C1 segment of cervical spinal cord (tissue), 14 donors: ENCODE data around the gene SLFN12.
A peak's percentile ranks its signal among the peaks of the same experiment; 100 is the strongest.
"Not testable (repeated sequence)": the region's sequence is repeated elsewhere in the genome, so short reads cannot be mapped to it uniquely, and the experiment has no call there.

ENCODE experiments used
- DNase-seq, 14 donors: peaks; one replicate each; lab custom pipeline; 2025; lab: John Stamatoyannopoulos, UW

The SLFN12 gene

GRCh38 chr17:35432176-35433074, at the start of gene SLFN12:
Gene SLFN12, minus strand, starts transcription at chr17:35432500. Its CDS starts 9,472 bp downstream, at chr17:35423028.
- DNase-seq, result peak in 10 of 14 donors; percentile 4 to 45 (median 22)

- DNase-seq, result no peak
Measured at GRCh38 chr17:35479271-35479670, 47.0 kb upstream of the SLFN12 start.

GRCh38 chr17:35477248-35477647, 44.9 kb upstream of the SLFN12 start:
- no peak for DNase-seq

GRCh38 chr17:35476283-35476820, 44.1 kb upstream of the SLFN12 start:
- no peak for DNase-seq

DNA sequence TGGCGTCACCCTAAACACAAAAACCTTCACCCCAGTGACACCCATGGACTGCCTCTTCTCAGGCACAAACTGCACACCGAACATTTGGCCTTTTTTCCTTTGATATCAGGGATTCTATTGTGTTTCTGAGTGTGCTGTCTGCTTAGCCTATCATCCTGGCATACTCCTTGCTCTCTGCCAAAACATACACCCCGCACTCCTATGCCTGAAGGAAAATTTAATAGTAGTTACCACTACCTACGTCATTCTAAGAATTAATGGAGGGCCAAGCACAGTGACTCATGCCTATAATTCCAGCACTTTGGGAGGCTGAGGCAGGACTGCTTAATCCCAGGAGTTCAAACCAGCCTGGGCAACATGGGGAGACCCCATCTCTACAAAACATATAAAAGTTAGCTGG, 36.2 kb upstream of the SLFN12 start:
- DNase-seq, result no peak

- DNase-seq, result no peak
Measured at GRCh38 chr17:35467824-35468223, 35.5 kb upstream of the SLFN12 start.

GRCh38 chr17:35460354-35460851, 28.1 kb upstream of the SLFN12 start:
- DNase-seq, result no peak

GRCh38 chr17:35454035-35454434, 21.7 kb upstream of the SLFN12 start:
- not testable (repeated sequence) for DNase-seq

DNA sequence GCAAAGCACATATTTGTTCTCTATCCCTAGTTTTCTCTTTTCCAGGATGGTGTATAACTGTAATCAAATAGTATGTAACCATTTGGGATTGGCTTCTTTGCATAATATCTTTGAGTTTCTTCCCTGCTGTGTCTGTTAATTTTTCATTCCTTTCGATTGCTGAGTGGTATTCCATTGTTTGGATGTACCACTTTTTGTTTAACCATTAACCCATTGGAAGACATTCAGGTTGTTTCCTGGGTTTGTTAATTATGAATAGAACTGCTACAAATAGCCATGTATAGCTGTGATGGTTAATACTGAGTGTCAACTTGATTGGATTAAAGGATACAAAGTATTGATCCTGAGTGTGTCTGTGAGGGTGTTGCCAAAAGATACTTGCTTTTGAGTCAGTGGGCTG, 20.9 kb upstream of the SLFN12 start:
- DNase-seq, result no peak

- no peak for DNase-seq
Measured at GRCh38 chr17:35449371-35449931, 17.2 kb upstream of the SLFN12 start.

DNA sequence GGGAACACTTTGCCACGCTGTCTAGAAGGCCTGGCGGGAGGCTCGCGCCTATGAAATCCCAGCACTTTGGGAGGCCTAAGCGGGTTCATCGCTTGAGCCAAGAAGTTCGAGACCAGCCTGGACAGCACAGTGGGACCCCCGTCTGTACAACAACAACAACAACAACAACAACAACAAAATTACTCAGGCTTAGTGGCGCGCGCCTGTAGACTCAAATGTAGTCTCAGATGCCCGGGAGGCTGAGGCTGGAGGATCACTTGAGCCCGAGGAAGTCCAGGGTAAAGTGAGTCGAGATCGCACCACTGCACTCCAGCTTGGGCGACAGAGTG, 16.6 kb upstream of the SLFN12 start:
- DNase-seq, result no peak

GRCh38 chr17:35448214-35448898, 16.1 kb upstream of the SLFN12 start, which contains the start of gene SLFN13:
Gene SLFN13, minus strand, starts transcription at chr17:35448766. Its CDS starts 3,086 bp downstream, at chr17:35445680.
- peak in 6 of 14 donors; percentile 4 to 28 (median 8) for DNase-seq

DNA sequence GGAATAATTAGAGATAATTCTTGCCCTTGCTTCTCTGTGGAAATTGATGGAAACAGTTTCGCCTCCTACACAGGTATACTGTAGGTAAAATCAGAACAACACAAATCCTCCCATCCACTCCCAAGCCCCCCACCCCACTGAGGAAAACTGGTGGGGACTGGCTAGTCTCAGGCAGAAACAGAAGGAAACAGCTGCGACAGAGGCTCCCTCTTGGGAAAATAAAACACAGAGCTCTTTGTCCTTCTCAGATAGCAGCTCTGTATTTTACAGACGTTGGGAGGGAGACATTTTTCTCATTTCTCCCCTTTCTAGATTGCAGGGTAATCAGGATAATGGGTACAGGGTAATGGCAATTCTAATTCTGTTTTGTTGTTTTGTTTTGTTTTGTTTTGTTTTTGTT, 15.2 kb upstream of the SLFN12 start:
- DNase-seq, result no peak

- DNase-seq, result no peak
Measured at GRCh38 chr17:35438433-35438832, 6.1 kb upstream of the SLFN12 start.

- DNase-seq, result peak in 4 of 14 donors; percentile 3 to 38 (median 14)
Measured at GRCh38 chr17:35433075-35433894, 985 bp upstream of the SLFN12 start.

DNA sequence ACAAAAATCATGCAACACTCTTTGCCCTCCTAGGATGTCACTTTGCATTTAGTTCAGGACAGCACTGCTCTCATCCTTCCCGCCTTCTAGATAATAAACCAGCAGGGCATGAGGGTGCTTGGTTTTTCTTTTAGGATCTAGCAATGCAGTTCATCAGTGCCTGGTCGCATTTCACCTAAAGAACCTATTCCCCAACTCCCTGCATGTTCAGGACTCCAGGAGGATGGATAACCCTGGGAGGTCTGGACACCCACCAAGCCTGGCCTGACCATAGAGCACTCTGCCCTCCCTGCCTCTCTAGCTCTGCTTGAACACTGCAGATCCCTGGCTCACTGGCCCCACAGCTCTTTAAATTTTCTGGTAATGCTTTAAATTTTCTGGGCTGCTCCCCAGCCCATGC, 2.6 kb downstream of the SLFN12 start:
- no peak for DNase-seq

DNA sequence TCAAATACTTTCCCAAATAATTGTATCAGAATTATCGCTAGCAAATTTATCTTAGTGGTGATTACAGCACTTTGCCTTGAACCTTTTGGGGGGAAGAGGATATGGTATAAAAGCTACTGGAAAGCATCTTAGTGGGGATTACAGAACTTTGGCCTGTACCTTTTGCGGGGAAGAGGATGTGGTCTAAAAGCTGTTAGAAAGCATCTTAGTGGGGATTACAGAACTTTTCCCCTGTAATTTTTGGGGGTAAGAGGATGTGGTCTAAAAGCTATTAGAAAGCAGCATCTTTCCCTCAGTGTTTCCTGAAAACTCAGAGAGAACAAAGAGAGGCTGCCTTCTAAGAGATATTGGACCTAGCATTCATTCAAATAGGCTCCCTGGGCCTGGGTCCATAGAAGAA, 4.1 kb downstream of the SLFN12 start:
- DNase-seq, result no peak

DNA sequence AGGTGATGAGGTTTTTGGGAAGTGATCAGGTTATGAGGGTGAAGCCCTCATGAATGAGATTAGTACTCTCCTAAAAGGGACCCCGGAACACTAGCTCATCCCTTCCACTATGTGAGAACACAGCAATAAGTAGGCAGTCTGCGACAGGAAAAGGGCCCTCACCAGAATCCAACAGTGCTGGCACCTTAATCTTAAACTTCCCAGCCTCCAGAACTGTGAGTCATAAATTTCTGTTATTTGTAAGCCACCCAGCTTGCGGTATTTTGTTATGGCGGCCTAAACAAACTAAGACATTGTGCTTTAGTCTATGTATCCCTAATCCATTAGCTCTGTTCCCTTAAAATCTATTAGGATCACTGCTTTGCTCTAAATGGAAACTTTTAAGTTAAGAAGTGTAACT, 8.5 kb downstream of the SLFN12 start:
- DNase-seq, result no peak

DNA sequence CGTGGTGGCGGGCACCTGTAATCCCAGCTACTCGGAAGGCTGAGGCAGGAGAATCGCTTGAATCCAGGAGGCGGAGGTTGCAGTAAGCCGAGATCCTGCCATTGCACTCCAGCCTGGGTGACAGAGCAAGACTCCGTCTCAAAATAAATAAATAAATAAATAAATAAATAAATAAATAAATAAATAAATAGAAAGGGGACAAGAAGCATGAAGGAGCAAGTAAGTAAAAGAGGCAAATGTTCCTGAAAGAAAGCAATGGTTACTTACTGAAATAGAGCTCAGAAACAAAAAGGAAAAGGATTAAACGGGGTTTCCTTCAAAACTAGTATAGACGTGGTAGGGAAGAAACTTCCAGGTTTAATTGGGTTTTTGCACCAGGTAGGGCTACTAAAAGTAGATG, 11.2 kb downstream of the SLFN12 start:
- not testable (repeated sequence) for DNase-seq

DNA sequence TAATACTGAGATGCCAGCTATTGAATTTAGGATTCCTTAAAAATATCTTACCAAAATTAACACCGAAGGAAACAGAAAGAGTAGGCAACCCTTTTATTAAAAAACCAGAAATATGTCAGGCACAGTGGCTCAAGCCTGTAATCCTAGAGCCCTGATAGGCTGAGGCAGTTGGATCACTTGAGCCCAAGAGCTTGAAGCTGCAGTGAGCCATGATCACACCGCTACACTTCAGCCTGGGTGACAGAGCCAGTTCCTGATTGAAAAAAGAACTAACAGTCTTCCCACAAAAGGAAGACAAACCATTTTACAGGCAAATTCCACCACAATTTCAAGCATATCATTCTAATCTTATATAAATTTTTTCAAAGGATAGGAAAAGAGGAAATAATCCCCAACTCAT, 15.6 kb downstream of the SLFN12 start:
- no peak for DNase-seq

- DNase-seq, result not testable (repeated sequence)
Measured at GRCh38 chr17:35414707-35415106, 17.6 kb downstream of the SLFN12 start.
